Lung microvascular endothelial cell (primary cell): Measurements from ENCODE around the gene NUBP2. TPM values are rescaled to one million over a fixed set of nuclear protein-coding genes. Genes with fewer than 3 reads are reported as not detected.
"Not testable (repeated sequence)": the region's sequence is repeated elsewhere in the genome, so short reads cannot be mapped to it uniquely, and the experiment has no call there.

ENCODE experiments used
- DNase-seq, 2 donors: peaks; one replicate each; pipeline versions ENCODE4 v3.0.0 to v3.0.0-alpha.2; 2010; ENCODE audit warnings: low read depth in 2 of 2
- total RNA-seq: library from RNA; depleted of rRNA; stranded (reverse); fragments of >200 nt; gene quantifications from 2 replicates; pipeline ENCODE4 v1.2.1, GENCODE V29; 2014

NUBP2 gene
- total RNA-seq, 1 donor from 2014 or later = 57.3 TPM

DNA sequence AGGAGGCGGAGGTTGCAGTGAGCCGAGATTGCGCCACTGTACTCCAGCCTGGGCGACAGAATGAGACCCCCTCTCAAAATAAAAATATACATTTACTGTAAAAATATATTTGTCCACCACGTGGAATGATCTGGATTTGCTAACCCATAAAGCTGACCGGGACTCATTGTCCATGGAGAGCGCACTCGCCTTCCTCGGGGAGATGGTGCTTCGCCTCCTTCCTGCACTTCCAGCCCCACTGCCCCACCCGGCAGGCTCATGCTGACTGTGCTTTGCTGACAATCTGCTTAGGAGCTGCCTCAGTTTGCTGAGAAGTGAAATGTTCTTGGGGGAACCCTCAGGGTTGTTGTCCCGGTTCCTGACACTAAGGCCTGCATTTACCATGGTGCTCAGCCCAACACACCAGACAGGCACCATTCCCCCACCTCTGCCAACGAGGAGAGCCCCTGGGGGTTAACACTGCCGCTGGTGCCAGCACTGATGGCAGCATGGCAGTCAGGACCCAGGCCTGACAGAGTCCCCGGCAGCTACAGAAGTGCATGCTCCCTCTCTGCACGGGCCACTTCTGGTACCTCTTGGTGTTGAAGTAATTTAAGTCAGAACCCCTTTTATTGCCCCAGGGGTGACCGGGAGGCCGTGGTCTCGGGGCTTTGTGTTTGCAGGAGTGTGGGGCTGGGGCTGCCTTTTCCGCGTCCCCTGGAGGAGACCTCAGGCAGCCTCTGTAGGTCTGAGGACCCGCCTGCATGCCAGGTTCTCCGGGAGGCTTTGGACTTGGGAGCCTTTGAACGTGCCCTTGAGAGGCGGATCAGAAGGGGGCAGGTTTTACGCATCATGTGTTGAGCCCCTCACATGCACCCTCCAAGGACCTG, 2.5 kb downstream of the NUBP2 start:
- DNase-seq = no peak

DNA sequence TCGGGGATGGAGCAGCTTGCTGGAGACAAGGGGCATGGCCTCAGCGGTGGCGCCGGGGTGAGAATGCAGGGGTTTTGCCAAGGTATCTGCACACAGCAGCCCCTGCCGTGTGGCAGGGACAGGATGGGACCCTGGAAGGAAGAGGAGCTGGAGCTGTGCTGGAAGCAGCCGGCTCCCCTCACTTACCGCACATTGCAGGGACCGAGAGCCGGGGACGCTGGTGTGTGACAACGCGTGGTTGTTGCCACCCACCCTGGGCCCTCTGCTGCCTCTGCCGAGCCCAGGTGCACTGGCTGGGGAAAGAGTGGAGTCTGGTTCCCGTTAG, 3.0 kb downstream of the NUBP2 start:
- no peak for DNase-seq

- no peak for DNase-seq
Measured at GRCh38 chr16:1786242-1787055, 3.7 kb downstream of the NUBP2 start.

DNA sequence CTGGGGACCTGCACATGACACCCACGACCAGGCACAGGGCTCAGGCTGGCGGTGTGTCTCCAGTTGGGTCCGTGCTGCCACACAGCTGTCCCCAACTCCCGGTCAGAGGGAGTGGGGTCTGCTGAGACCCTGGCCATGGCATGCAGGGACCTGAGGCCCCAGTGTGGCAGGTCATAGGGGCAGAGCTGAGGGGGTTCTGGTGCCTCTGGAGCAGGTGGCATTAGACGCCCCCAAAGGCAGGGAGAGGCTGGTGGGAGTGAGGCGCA, 4.2 kb downstream of the NUBP2 start:
- no peak for DNase-seq

GRCh38 chr16:1787322-1788094, 4.7 kb downstream of the NUBP2 start:
- DNase-seq = no peak

DNA sequence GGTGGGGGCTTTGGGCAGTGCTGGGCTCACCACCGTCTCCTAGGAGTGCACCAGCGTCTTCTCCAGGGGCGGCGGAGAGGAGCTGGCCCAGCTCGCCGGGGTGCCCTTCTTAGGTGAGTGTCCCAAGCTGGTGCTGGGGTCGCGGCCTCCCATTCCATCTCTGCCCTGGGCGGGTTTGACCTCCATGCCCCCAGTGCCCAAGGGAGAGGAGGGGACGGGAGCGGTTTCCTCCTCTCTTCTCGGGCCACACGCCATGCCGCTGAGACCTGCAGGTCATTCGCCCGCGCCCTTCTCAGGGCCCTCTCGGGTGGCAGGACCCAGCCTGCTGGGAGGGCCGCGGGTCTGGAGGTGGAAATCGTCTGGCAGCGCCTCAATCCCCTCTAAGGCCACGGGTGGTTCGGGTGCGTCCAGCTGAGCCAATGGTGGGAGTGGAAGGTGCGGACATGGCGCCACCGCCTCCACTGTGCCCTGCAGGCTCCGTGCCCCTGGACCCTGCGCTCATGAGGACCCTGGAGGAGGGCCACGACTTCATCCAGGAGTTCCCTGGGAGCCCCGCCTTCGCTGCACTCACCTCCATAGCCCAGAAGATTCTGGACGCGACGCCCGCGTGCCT, 5.4 kb downstream of the NUBP2 start:
- no peak for DNase-seq

- no peak for DNase-seq
Measured at GRCh38 chr16:1788708-1789100, 5.9 kb downstream of the NUBP2 start.

GRCh38 chr16:1789643-1790045, 6.9 kb downstream of the NUBP2 start:
- no peak for DNase-seq

- DNase-seq = no peak
Measured at GRCh38 chr16:1790261-1790610, 7.5 kb downstream of the NUBP2 start.

- no peak for DNase-seq
Measured at GRCh38 chr16:1790611-1791255, 8.0 kb downstream of the NUBP2 start.

DNA sequence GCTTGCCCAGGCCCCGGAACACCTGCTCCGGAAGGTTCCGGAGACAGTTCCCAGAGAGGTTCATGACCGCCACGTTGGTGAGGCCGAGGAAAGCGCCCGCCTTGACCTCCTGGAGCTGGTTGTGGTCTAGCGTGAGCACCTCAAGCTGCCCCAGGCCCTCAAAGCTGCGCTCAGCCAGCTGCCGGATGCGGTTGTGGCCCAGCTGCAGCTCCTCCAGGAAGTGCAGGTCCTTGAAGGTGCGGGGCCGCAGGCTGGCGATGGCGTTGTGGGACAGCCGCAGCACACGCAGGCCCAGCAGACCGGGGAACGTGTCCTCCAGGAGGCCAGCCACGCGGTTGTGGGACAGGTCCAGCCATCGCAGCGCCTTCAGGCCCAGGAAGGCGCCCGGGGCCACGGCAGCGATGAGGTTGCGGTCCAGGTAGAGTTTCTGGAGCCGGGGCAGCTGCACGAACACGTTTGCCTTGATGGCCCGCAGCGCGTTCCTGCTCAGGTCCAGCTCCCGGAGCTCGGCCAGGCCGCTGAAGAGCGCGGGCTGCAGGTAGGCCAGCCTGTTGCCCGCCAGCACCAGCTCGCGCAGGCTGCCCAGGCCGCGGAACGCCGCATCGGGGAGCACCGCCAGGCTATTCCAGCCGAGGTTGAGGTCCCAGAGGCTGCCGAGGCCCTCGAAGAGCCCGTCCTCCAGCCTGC, 8.6 kb downstream of the NUBP2 start:
- no peak for DNase-seq

- no peak for DNase-seq
Measured at GRCh38 chr16:1791943-1792812, 9.4 kb downstream of the NUBP2 start.

DNA sequence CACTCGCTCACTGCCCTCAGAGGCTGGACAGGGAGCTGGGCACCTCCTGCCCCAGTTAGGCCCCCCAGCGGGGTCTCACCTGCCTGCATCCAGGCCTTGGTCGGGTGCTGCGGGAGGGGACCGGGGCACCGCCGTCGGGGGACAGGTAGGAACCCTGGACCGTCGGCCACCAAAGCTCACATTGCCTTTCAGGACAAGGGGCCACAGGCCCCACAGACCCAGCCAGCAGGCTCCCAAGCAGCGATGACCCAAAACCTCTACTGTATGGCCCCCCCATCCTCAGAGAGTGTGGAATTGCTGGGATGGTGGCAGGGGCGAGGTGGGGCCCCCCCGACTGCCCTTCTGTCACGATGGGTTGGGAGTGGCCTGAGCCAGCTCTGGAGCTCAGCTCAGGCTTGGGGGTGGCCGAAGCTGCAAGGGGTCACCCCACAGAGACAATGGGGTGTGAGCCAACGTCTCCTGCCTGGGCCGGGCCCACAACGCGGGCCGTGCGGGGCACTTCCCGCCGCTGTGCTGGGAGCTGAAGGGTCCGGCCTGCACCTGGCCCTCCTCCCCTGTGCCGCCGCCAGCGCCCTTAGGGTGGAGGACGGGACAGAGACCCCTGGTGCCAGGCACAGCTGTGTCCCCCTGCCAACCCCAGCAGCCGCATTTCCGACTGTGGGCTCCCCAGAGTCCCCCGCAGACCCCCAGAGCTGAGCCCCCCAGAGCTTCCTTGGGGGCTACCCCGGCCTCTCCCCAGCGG, 10.2 kb downstream of the NUBP2 start:
- DNase-seq = no peak

DNA sequence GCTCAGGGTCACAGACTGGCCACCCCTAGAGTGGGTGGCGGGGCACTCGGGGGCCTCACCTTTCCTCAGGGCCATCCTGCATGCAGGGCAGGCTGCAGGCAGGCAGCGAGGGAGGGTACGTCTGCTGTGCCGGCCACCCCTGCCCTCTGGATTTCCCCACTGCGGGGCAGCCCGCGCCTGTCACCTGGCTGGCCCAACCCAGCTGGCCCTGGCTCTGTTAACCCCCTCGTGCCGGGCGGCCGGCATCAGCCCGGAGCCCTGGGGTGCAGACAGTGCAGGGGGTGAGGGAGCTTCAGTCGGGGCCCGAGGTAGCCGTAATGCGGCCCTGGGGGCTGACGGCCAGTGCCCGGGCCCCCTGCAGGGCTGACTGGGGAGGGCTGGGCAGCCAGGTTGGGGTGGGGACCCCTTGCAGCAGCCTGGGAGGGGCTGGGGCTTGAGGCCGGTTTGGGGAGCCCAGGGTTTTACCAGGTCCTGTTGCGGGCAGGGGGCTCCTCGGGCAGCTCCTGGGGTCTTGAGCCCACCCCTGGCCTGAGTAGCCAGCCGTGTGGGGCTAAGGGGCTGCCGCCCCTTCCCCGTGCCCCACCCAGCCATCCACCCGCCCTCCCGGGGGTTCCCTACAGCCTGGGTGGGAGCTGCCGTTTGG, 10.9 kb downstream of the NUBP2 start, which contains the start of gene IGFALS:
Gene IGFALS, minus strand, starts transcription at position 128 of the 643 bp plus-strand sequence. Its CDS starts 53 bp downstream, at position 75.
- DNase-seq = no peak

- DNase-seq = no peak
Measured at GRCh38 chr16:1794221-1794871, 11.6 kb downstream of the NUBP2 start.

GRCh38 chr16:1794908-1795666, 12.3 kb downstream of the NUBP2 start:
- no peak for DNase-seq

- DNase-seq = not testable (repeated sequence)
Measured at GRCh38 chr16:1799263-1799662, 16.5 kb downstream of the NUBP2 start.
